OCI-LY7 (cell line): ENCODE measurements around the gene SNPH. TPM values are rescaled to one million over a fixed set of nuclear protein-coding genes. Genes with fewer than 3 reads are reported as not detected.

Source experiments
- BruUV-seq: library from RNA; stranded (reverse); fragments of 400-500 nt; replicated peaks from 2 replicates; lab custom pipeline; 2021; lab: Mats Ljungman, UMichigan
- CTCF ChIA-PET: fragments of 300-600 bp; sonication (Branson Sonifier 250); formaldehyde crosslinking; loops from one replicate; lab custom pipeline; 2022; ENCODE audit warnings: antibody characterized with exemption; ENCODE audit not compliant: unreplicated experiment; lab: Charles Lee
- POLR2A ChIA-PET: fragments of 300-600 bp; sonication (Branson Sonifier 250); formaldehyde crosslinking; loops from one replicate; lab custom pipeline; 2022; ENCODE audit warnings: antibody characterized with exemption; lab: Charles Lee
- DNase-seq: peaks from one replicate; pipeline ENCODE4 v3.0.0-alpha.2; 2015; ENCODE audit warnings: low spot score
- H2AFZ ChIP-seq: fragments of 200-600 bp; sonication (generic), shearing (Covaris generic); 2 replicates; pipeline ENCODE4 v1.6.1; 2014; ENCODE audit warnings: mild to moderate bottlenecking, antibody characterized with exemption, low read length, moderate library complexity
- H3K27ac ChIP-seq: fragments of 200-600 bp; sonication (generic); 2 replicates; pipeline ENCODE4 v1.5.1; 2014; ENCODE audit warnings: mixed run types, low read depth, mild to moderate bottlenecking, moderate library complexity, low read length, inconsistent platforms; ENCODE audit not compliant: poor library complexity, severe bottlenecking
- H3K36me3 ChIP-seq: fragments of 200-600 bp; sonication (generic); 2 replicates; pipeline ENCODE4 v1.6.1; 2014; ENCODE audit warnings: mild to moderate bottlenecking, antibody characterized with exemption, low read length, moderate library complexity, mixed read lengths; ENCODE audit not compliant: insufficient read depth
- H3K4me1 ChIP-seq: fragments of 200-600 bp; sonication (generic); 2 replicates; pipeline ENCODE4 v1.5.1; 2014; ENCODE audit warnings: mild to moderate bottlenecking, low read length; ENCODE audit not compliant: insufficient read depth, poor library complexity, severe bottlenecking
- H3K4me2 ChIP-seq: fragments of 200-600 bp; sonication (generic); 2 replicates; pipeline ENCODE4 v1.6.1; 2014; ENCODE audit warnings: mild to moderate bottlenecking, low read length
- H3K4me3 ChIP-seq: fragments of 200-600 bp; sonication (generic); 2 replicates; pipeline ENCODE4 v1.5.1; 2014; ENCODE audit warnings: mild to moderate bottlenecking, low read depth, low read length; ENCODE audit not compliant: poor library complexity, severe bottlenecking
- H3K79me2 ChIP-seq: fragments of 200-600 bp; sonication (generic); 2 replicates; pipeline ENCODE4 v1.6.1; 2016; ENCODE audit warnings: low read depth, mild to moderate bottlenecking, low read length, moderate library complexity, mixed read lengths; ENCODE audit not compliant: insufficient read depth
- H3K9me2 ChIP-seq: fragments of 200-600 bp; sonication (generic); 2 replicates; pipeline ENCODE4 v1.6.1; 2016; ENCODE audit warnings: mild to moderate bottlenecking, low read length, mixed read lengths; ENCODE audit not compliant: insufficient read depth
- H3K9me3 ChIP-seq: fragments of 200-600 bp; sonication (generic); 2 replicates; pipeline ENCODE4 v1.6.1; 2014; ENCODE audit warnings: mild to moderate bottlenecking, mixed run types, low read length, mixed read lengths
- H4K20me1 ChIP-seq: fragments of 200-600 bp; sonication (generic); 2 replicates; pipeline ENCODE4 v1.6.1; 2014; ENCODE audit warnings: mild to moderate bottlenecking, antibody characterized with exemption, low read length, moderate library complexity, mixed read lengths; ENCODE audit not compliant: insufficient read depth
- EZH2phosphoT487 ChIP-seq: fragments of 200-600 bp; sonication (generic); IDR thresholded peaks from 2 replicates; pipeline ENCODE4 v1.6.1; 2018; ENCODE audit warnings: low read depth, borderline replicate concordance, mild to moderate bottlenecking, mixed run types, antibody characterized with exemption, low read length, moderate library complexity, mixed read lengths
- intact Hi-C: fragments of 100-400 bp; cut with micrococcal nuclease; formaldehyde crosslinking; loops from one replicate; pipeline ENCODE4 v1.10.0; 2022; ENCODE audit not compliant: unreplicated experiment
- total RNA-seq, 2 experiments: library from RNA; depleted of rRNA in 1 of 2; stranded (reverse); fragments of >200 nt in 1 of 2; shearing (Covaris generic) in 1 of 2; gene quantifications; 2 replicates each; pipeline ENCODE4 v1.2.3, GENCODE V29; 2014 to 2022
- TF ChIP-seq, protein P1 (sequence below): fragments of 200-600 bp; sonication (generic); conservative IDR thresholded peaks from 2 replicates; pipeline ENCODE4 v1.5.1; 2014; ENCODE audit warnings: mild to moderate bottlenecking, antibody characterized with exemption, low read length, moderate library complexity, mixed read lengths

The SNPH gene
- total RNA-seq, 2 experiments from 2014 or later, result not detected

DNA sequence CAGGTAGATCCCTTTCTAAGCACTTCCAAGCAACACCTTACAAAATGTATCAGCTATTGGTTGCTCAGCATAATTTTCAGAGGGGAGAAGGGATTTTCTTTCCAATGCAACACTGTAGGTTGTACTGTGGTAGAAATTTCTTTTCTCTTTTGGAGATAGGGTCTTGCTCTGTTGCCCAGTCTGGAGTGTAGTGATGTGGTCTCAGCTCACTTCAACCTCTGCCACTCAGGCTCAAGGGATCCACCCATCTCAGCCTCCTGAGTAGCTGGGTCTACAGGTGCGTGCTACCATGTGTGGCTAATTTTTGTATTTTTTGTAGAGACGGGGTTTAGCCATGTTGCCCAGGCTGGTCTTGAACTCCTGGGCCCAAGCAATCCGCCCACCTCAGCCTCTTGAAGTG is 24.0 kb upstream of the SNPH start:
- H3K9me2 ChIP-seq, result no peaks in the 10 kb centered on the region
- H3K27ac ChIP-seq, result no peak overlapping the region
- no peak for TF ChIP-seq EZH2phosphoT487
- TF ChIP-seq, protein P1, sequence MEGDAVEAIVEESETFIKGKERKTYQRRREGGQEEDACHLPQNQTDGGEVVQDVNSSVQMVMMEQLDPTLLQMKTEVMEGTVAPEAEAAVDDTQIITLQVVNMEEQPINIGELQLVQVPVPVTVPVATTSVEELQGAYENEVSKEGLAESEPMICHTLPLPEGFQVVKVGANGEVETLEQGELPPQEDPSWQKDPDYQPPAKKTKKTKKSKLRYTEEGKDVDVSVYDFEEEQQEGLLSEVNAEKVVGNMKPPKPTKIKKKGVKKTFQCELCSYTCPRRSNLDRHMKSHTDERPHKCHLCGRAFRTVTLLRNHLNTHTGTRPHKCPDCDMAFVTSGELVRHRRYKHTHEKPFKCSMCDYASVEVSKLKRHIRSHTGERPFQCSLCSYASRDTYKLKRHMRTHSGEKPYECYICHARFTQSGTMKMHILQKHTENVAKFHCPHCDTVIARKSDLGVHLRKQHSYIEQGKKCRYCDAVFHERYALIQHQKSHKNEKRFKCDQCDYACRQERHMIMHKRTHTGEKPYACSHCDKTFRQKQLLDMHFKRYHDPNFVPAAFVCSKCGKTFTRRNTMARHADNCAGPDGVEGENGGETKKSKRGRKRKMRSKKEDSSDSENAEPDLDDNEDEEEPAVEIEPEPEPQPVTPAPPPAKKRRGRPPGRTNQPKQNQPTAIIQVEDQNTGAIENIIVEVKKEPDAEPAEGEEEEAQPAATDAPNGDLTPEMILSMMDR, result no peak
- intact Hi-C loops, result no loop called here
- no peaks in the 10 kb centered on the region for H3K9me3 ChIP-seq
- no peak overlapping the region for H3K4me3 ChIP-seq
- ChIA-PET POLR2A (interaction anchor here (1.2 kb wide), 1 partner anchor 12 kb away, joined by 5 read pairs; no protein-coding TSS in a partner anchor), CTCF (no interaction called here)
- no peaks in the 10 kb centered on the region for H3K4me1 ChIP-seq
- no peak overlapping the region for H3K4me2 ChIP-seq
- no peak for DNase-seq
- H3K36me3 ChIP-seq, result no peaks in the 10 kb centered on the region
- no TSS peak for BruUV-seq
- H4K20me1 ChIP-seq, result no peaks in the 10 kb centered on the region
- no peak overlapping the region for H2AFZ ChIP-seq
- no peaks in the 10 kb centered on the region for H3K79me2 ChIP-seq

DNA sequence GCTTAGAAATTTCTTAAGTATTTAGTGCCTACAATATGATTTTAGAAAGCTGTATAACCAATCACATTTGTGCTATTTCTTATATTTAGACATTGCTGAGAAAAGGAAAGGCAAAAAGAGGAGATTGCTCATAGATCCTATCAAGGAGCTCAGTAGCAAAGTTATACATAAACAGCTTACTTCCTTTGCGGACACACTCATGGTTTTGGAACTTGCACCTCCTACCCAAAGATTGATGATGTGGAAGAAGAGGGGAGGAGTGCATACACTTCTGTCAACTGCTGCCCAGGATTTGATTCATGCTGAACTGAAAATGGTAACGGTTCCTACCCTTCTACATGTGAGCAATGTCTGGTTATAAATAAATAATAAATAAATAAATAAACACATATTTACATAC is 23.6 kb upstream of the SNPH start:
- DNase-seq, result no peak
- Histone ChIP-seq H3K36me3 (no peaks in the 10 kb centered on the region), H3K27ac (no peak overlapping the region), H3K9me2 (no peaks in the 10 kb centered on the region), H3K9me3 (no peaks in the 10 kb centered on the region), H3K4me1 (no peaks in the 10 kb centered on the region), H4K20me1 (no peaks in the 10 kb centered on the region), H3K4me3 (no peak overlapping the region), H3K79me2 (no peaks in the 10 kb centered on the region), H3K4me2 (no peak overlapping the region), H2AFZ (no peak overlapping the region)
- ChIA-PET CTCF (no interaction called here), POLR2A (interaction anchor here (1.2 kb wide), 1 partner anchor 12 kb away, joined by 5 read pairs; no protein-coding TSS in a partner anchor)
- BruUV-seq, result no TSS peak
- TF ChIP-seq EZH2phosphoT487, result no peak
- TF ChIP-seq, protein P1, result no peak
- intact Hi-C loops, result no loop called here

DNA sequence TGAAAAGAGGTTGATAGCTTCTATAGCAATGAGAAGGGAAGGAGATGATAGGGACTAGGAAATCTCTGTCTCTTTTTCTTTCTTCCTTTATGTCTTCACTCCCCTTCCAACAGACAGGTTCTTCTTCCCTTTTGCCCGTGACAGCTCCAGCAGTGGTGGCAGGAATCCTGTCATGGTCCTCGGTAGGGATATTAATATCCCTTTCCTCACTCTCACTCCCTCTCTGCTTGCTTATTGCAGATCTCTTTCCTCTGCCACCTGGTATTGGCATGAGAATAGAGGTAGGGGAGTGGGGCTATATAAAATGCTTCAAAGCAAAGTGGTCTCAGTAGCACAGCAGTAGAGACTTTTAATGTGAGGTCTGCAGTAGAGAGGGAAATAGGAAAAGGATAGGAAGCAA is 20.5 kb upstream of the SNPH start:
- Histone ChIP-seq H3K4me2 (no peak overlapping the region), H4K20me1 (no peaks in the 10 kb centered on the region), H3K9me3 (no peaks in the 10 kb centered on the region), H3K9me2 (no peaks in the 10 kb centered on the region), H3K4me1 (no peaks in the 10 kb centered on the region), H2AFZ (no peak overlapping the region), H3K27ac (no peak overlapping the region), H3K79me2 (no peaks in the 10 kb centered on the region), H3K4me3 (no peak overlapping the region), H3K36me3 (no peaks in the 10 kb centered on the region)
- no peak for DNase-seq
- no TSS peak for BruUV-seq
- ChIA-PET CTCF (no interaction called here), POLR2A (no interaction called here)
- TF ChIP-seq, protein P1, result no peak
- TF ChIP-seq EZH2phosphoT487, result no peak
- intact Hi-C loops, result no loop called here
